ENCODE results near the gene CLDND1. TPM values are rescaled to one million over a fixed set of nuclear protein-coding genes. Genes with fewer than 3 reads are reported as not detected.

The CLDND1 gene
- total RNA-seq, 1 donor from 2014 or later, result 167 TPM

DNA sequence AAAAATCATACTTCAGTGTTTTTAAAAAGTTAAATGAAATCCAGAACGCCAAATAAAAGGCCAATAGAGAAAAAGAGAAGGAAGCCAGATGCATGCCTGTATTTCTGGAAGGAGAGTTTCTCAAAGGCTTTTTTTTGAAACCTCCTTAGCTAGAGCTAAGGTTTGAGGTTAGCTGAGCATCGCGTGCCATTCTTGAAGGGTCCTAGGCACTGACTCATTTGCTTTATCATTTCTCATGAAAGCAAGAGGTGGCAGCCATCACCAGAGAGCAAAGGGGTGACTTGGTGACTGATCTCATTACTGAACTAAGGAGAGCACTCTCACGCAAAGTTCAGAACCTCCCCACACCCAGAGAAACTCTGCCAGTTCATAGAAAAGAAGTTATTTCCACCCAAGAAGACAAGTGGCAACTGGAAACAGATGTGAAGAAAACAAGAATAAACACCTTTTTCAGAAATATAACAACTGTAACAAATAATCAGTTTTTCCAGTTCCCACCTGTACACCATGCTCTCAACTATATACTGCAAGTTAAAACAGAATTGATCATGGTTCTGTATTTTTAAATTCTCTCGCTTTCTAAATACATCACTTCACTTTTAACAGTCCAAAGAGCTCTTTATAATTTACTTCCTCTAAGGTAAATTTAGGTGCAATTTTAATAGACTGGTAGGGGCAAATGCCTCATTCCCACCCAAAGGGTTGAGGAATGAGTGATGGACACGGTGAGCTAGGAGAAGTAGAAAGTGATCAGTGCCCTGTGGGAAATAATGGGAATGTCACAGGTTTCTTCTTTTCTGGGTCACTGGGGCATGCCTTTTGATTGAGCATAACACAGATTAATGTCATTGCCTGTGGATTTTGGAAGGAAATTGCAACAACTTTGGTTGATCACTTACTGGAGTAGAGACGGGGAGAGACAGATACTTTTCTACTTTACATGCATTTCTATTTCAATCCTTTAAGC is 33.7 kb upstream of the CLDND1 start:
- DNase-seq (ENCODE audit: low read depth), result no peak

DNA sequence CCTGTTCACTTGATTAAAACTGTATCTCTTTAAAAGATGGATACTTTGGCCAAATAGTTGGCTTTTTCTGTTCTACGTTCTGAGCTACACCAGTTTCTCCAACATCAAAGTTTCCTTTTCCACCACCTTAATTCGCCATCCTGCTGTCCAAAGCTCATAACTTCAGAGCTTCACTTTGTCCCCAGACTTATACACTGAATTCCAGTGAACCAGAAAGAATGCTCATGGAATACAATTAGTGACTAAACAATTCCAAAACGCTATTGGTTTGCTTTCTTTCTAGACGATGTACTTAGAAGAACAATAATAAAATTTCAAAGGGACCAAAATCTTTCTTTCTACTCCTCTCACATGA is 32.3 kb upstream of the CLDND1 start:
- TF ChIP-seq, protein P1, sequence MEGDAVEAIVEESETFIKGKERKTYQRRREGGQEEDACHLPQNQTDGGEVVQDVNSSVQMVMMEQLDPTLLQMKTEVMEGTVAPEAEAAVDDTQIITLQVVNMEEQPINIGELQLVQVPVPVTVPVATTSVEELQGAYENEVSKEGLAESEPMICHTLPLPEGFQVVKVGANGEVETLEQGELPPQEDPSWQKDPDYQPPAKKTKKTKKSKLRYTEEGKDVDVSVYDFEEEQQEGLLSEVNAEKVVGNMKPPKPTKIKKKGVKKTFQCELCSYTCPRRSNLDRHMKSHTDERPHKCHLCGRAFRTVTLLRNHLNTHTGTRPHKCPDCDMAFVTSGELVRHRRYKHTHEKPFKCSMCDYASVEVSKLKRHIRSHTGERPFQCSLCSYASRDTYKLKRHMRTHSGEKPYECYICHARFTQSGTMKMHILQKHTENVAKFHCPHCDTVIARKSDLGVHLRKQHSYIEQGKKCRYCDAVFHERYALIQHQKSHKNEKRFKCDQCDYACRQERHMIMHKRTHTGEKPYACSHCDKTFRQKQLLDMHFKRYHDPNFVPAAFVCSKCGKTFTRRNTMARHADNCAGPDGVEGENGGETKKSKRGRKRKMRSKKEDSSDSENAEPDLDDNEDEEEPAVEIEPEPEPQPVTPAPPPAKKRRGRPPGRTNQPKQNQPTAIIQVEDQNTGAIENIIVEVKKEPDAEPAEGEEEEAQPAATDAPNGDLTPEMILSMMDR (conservative IDR thresholded peaks at IDR 0.05; ENCODE audit: low read depth, low read length), result no peak
- no peak overlapping the region for H3K4me3 ChIP-seq (ENCODE audit: low read depth, low read length)
- no peak for DNase-seq (ENCODE audit: low read depth)

More for the DNA sequence above, 33.7 kb upstream of the CLDND1 start:
- H3K4me3 ChIP-seq (ENCODE audit: low read depth, low read length), result no peak overlapping the region
- TF ChIP-seq, protein P1 (conservative IDR thresholded peaks at IDR 0.05; ENCODE audit: low read depth, low read length), result no peak

DNA sequence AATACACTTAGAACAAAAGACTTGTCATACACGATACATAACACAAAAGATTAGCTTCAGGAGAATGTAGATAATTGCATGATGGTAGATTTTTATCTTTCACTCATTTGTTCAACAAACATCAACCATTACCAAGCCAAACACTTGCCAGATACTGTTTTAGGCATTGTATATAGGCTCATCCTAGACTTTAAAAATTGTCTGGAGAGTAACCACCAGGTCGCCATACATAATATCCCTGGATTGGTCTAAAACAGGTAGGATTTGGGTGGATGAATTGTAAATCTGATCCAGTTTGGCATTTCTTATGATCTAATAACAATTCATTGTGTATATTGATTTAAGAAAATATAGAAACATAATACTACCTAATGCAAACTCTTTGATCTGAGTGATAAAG is 31.9 kb upstream of the CLDND1 start:
- TF ChIP-seq, protein P1 (conservative IDR thresholded peaks at IDR 0.05; ENCODE audit: low read depth, low read length), result no peak
- DNase-seq (ENCODE audit: low read depth), result no peak
- H3K4me3 ChIP-seq (ENCODE audit: low read depth, low read length), result no peak overlapping the region

DNA sequence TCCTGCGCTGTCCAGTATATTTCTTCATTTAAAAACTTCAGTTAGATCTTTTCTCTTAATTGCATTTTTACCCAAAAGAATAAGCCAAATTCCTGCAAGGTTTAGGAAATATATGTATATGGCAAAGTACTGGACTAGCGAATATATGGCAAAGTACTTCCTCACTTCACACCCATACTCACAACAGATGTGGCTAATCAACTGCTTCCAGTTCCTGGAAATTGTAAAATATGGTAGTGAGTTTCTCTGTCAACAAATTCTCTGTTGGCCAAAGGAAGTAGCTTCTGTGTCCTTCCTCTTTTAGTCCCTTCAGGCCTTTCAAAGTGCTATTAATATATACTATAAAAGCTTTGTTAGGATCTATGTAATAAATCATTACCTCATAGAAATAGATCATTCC is 31.1 kb upstream of the CLDND1 start:
- no peak overlapping the region for H3K4me3 ChIP-seq (ENCODE audit: low read depth, low read length)
- no peak for DNase-seq (ENCODE audit: low read depth)
- TF ChIP-seq, protein P1 (conservative IDR thresholded peaks at IDR 0.05; ENCODE audit: low read depth, low read length), result no peak

DNA sequence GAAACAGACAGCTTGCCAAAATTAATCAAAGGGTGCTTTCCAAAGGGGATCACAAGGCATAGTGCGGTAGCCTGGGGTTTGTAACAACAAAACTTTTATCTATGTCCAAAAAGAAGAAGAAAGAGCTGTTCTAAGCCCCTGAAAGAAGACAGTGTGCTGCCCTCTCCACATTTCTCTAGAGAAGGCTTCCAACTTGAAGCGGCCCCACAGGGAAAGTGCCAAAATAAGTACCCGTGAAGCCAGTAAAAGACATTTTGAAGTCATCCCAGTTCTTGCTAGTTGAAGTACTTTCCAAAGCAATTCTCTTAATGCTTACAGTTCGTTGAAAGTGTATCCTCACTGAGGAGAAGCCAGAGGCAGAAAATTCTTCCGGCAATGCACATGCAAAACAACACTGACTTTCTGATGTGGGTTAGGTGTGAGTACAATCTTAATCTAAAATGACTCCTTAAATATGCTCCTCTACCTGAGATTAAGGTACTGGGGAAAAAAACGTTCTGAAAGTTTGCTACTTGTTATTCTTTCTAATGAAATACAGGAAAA is 30.4 kb upstream of the CLDND1 start:
- TF ChIP-seq, protein P1 (conservative IDR thresholded peaks at IDR 0.05; ENCODE audit: low read depth, low read length), result no peak
- no peak for DNase-seq (ENCODE audit: low read depth)
- H3K4me3 ChIP-seq (ENCODE audit: low read depth, low read length), result no peak overlapping the region

DNA sequence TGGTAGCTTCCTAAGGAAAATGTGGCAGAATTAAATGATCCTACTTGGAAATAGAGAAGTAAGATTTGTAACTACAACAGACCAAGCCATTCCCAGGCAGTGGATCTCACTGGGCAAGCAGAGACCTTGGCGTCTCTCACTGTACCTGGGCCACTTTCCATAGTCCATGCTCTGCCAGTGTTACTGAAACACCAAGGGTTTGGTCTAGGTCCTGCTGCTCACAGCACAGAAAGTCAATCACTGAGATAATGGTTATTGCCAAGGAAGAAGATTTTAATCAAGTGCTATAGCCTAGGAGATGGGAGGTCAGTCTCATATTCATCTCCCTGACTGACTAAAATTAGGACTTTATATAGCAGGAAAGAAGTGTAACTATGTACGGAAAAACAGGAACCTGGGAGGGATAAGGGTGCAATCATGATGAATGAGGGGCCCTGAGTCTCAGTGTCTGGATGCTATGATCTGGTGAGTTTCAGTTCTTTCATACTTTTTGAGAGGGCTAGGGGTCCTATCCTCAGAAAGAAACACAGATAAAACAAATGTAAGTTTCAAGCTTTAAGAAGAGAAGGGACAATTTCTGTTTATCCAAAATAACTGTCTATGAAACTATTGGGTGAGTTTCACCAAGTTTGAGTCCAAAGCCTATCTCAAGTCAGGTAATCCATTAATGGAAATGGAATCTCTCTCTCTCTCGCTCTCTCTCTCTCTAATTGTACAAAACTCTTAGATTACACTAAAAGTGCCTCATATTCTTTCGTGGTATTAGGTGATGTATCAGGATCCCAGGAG is 29.7 kb upstream of the CLDND1 start:
- TF ChIP-seq, protein P1 (conservative IDR thresholded peaks at IDR 0.05; ENCODE audit: low read depth, low read length), result no peak
- no peak overlapping the region for H3K4me3 ChIP-seq (ENCODE audit: low read depth, low read length)
- no peak for DNase-seq (ENCODE audit: low read depth)

Data from epithelial cell of proximal tubule (primary cell).